H9 (cell line): Measurements from ENCODE around the gene PDCD6IP. TPM values are rescaled to one million over a fixed set of nuclear protein-coding genes. Genes with fewer than 3 reads are reported as not detected.

Experiments used
- DNase-seq: peaks from one replicate; pipeline ENCODE4 v3.0.0-alpha.2; 2017
- H2AFZ ChIP-seq: one replicate; pipeline ENCODE4 v1.6.1; 2013; ENCODE audit warnings: mild to moderate bottlenecking, low read length, control low read depth, moderate library complexity
- H2AK5ac ChIP-seq: 2 replicates; pipeline ENCODE4 v1.6.1; 2013; ENCODE audit warnings: low read length, control low read depth, mixed read lengths; ENCODE audit not compliant: insufficient read length
- H2BK120ac ChIP-seq: one replicate; pipeline ENCODE4 v1.6.1; 2013; ENCODE audit warnings: low read depth, mild to moderate bottlenecking, low read length, control low read depth, inconsistent platforms; ENCODE audit not compliant: poor library complexity, severe bottlenecking
- H2BK12ac ChIP-seq: 2 replicates; pipeline ENCODE4 v1.6.1; 2013; ENCODE audit warnings: low read length, control low read depth, mixed read lengths, low read depth; ENCODE audit not compliant: insufficient read length
- H2BK15ac ChIP-seq: 2 replicates; pipeline ENCODE4 v1.6.1; 2013; ENCODE audit warnings: low read depth, low read length, control low read depth
- H2BK20ac ChIP-seq: one replicate; pipeline ENCODE4 v1.6.1; 2013; ENCODE audit warnings: low read depth, mild to moderate bottlenecking, low read length, control low read depth, inconsistent platforms; ENCODE audit not compliant: poor library complexity, severe bottlenecking
- H2BK5ac ChIP-seq: 2 replicates; pipeline ENCODE4 v1.6.1; 2013; ENCODE audit warnings: low read length, control low read depth, mixed read lengths; ENCODE audit not compliant: insufficient read length
- H3K14ac ChIP-seq: 2 replicates; pipeline ENCODE4 v1.6.1; 2013; ENCODE audit warnings: low read length, control low read depth; ENCODE audit not compliant: insufficient read depth
- H3K18ac ChIP-seq: 2 replicates; pipeline ENCODE4 v1.6.1; 2013; ENCODE audit warnings: low read depth, mild to moderate bottlenecking, mixed read lengths, low read length, control low read depth; ENCODE audit not compliant: insufficient read length
- H3K23ac ChIP-seq: 2 replicates; pipeline ENCODE4 v1.6.1; 2013; ENCODE audit warnings: low read length, control low read depth, mixed read lengths, low read depth; ENCODE audit not compliant: insufficient read length
- H3K23me2 ChIP-seq: 2 replicates; pipeline ENCODE4 v1.6.1; 2013; ENCODE audit warnings: low read depth, mild to moderate bottlenecking, mixed read lengths, low read length, control low read depth; ENCODE audit not compliant: insufficient read length, poor library complexity, severe bottlenecking
- H3K27ac ChIP-seq: 2 replicates; pipeline ENCODE4 v1.5.1; 2013; ENCODE audit warnings: low read length, control low read depth, mixed read lengths, low read depth; ENCODE audit not compliant: insufficient read length
- H3K27me3 ChIP-seq: 2 replicates; pipeline ENCODE4 v1.6.1; 2013; ENCODE audit warnings: low read length, control low read depth, inconsistent platforms; ENCODE audit not compliant: insufficient read depth
- H3K4ac ChIP-seq: 2 replicates; pipeline ENCODE4 v1.6.1; 2013; ENCODE audit warnings: low read depth, mild to moderate bottlenecking, control low read depth, inconsistent platforms, low read length, moderate library complexity
- H3K4me1 ChIP-seq: 2 replicates; pipeline ENCODE4 v1.6.1; 2013; ENCODE audit warnings: low read length, control low read depth, inconsistent platforms; ENCODE audit not compliant: insufficient read depth
- H3K4me2 ChIP-seq: 2 replicates; pipeline ENCODE4 v1.6.1; 2013; ENCODE audit warnings: low read length, control low read depth, mixed read lengths; ENCODE audit not compliant: insufficient read length, insufficient read depth
- H3K56ac ChIP-seq: 2 replicates; pipeline ENCODE4 v1.6.1; 2013; ENCODE audit warnings: low read depth, mild to moderate bottlenecking, mixed read lengths, low read length, control low read depth; ENCODE audit not compliant: insufficient read length
- H3K79me1 ChIP-seq: 2 replicates; pipeline ENCODE4 v1.6.1; 2013; ENCODE audit warnings: low read depth, mild to moderate bottlenecking, moderate library complexity, low read length, control low read depth, inconsistent platforms; ENCODE audit not compliant: insufficient read depth, poor library complexity, severe bottlenecking
- H3K79me2 ChIP-seq: 2 replicates; pipeline ENCODE4 v1.6.1; 2013; ENCODE audit warnings: low read length, control low read depth, inconsistent platforms; ENCODE audit not compliant: insufficient read depth
- H3K9ac ChIP-seq: 2 replicates; pipeline ENCODE4 v1.6.1; 2013; ENCODE audit warnings: low read length, control low read depth, mixed read lengths; ENCODE audit not compliant: insufficient read length; ENCODE audit errors: extremely low read depth
- H3K9me3 ChIP-seq: one replicate; pipeline ENCODE4 v1.6.1; 2013; ENCODE audit warnings: low read depth, low read length, inconsistent platforms; ENCODE audit not compliant: control insufficient read depth
- H3T11ph ChIP-seq: one replicate; pipeline ENCODE4 v1.6.1; 2013; ENCODE audit warnings: mild to moderate bottlenecking, low read length, control low read depth, inconsistent platforms
- H4K20me1 ChIP-seq: one replicate; pipeline ENCODE4 v1.6.1; 2013; ENCODE audit not compliant: control insufficient read depth, insufficient read length, insufficient read depth
- H4K5ac ChIP-seq: 2 replicates; pipeline ENCODE4 v1.6.1; 2013; ENCODE audit warnings: low read depth, mild to moderate bottlenecking, mixed read lengths, low read length, control low read depth; ENCODE audit not compliant: insufficient read length
- H4K8ac ChIP-seq: replicated peaks from 2 replicates; pipeline ENCODE4 v1.6.1; 2013; ENCODE audit warnings: low read length, control low read depth, mixed read lengths, low read depth; ENCODE audit not compliant: insufficient read length
- H4K91ac ChIP-seq: 2 replicates; pipeline ENCODE4 v1.6.1; 2013; ENCODE audit warnings: low read depth, mild to moderate bottlenecking, moderate library complexity, mixed read lengths, low read length, control low read depth; ENCODE audit not compliant: insufficient read length
- H3K27ac Mint-ChIP-seq, 3 experiments: 2 replicates in 2 of 3; 3 replicates in 1 of 3; pipeline ENCODE4 v1.8.0; 2020 to 2021; ENCODE audit warnings: mixed read lengths in 3 of 3, mild to moderate bottlenecking in 1 of 3, moderate library complexity in 1 of 3
- H3K27me3 Mint-ChIP-seq: 2 replicates; pipeline ENCODE4 v1.8.0; 2021; ENCODE audit warnings: low read depth, mild to moderate bottlenecking, moderate library complexity, mixed read lengths
- H3K36me3 Mint-ChIP-seq, 3 experiments: 2 replicates in 2 of 3; 3 replicates in 1 of 3; pipeline ENCODE4 v1.8.0; 2020 to 2021; ENCODE audit warnings: low read depth in 3 of 3, mixed read lengths in 3 of 3; ENCODE audit not compliant: insufficient read depth in 1 of 3
- H3K4me1 Mint-ChIP-seq, 2 experiments: 2 replicates each; pipeline ENCODE4 v1.8.0; 2020; ENCODE audit warnings: mixed read lengths in 2 of 2
- H3K4me3 Mint-ChIP-seq, 2 experiments: 2 replicates in 1 of 2; 3 replicates in 1 of 2; pipeline ENCODE4 v1.8.0; 2020 to 2021; ENCODE audit warnings: mild to moderate bottlenecking in 2 of 2, mixed read lengths in 2 of 2, moderate library complexity in 1 of 2
- H3K9me3 Mint-ChIP-seq, 2 experiments: 2 replicates in 1 of 2; 3 replicates in 1 of 2; pipeline ENCODE4 v1.8.0; 2020; ENCODE audit warnings: mild to moderate bottlenecking in 2 of 2, mixed read lengths in 2 of 2, moderate library complexity in 1 of 2
- CTCF ChIP-seq: fragments of 200-600 bp; sonication (generic); conservative IDR thresholded peaks from 3 replicates; pipeline ENCODE4 v1.8.0; 2021; ENCODE audit warnings: antibody characterized with exemption, mild to moderate bottlenecking
- WGBS: extraction: QIAGEN DNeasy Blood & Tissue Kit; methylation state at CpG from one replicate; pipeline ENCODE4 v1.1.7; 2013; ENCODE audit warnings: missing lambda C conversion rate, low lambda C conversion rate, mixed read lengths; ENCODE audit not compliant: insufficient read length; ENCODE audit errors: extremely low coverage; 5-methylcytosine and 5-hydroxymethylcytosine counted together
- total RNA-seq: library from RNA; stranded (reverse); gene quantifications from 2 replicates; pipeline ENCODE4 v1.2.1, GENCODE V29; 2021

PDCD6IP gene
- total RNA-seq, 1 experiment from 2014 or later: 109 TPM

GRCh38 chr3:33773637-33774036 is 24.8 kb upstream of the PDCD6IP start:
- no peak overlapping the region for H2BK15ac ChIP-seq
- no peaks in the 10 kb centered on the region for H3K23me2 ChIP-seq
- no peak overlapping the region for H3K14ac ChIP-seq
- no peaks in the 10 kb centered on the region for H3K79me1 ChIP-seq
- no peak overlapping the region for H3K9ac ChIP-seq
- H4K91ac ChIP-seq: no peak overlapping the region
- no peak overlapping the region for H3K56ac ChIP-seq
- no peak overlapping the region for H4K8ac ChIP-seq
- H3K36me3 Mint-ChIP-seq: no peaks in the 10 kb centered on the region
- H4K20me1 ChIP-seq: no peaks in the 10 kb centered on the region
- H3K4me3 Mint-ChIP-seq: no peak overlapping the region
- H3K4me1 ChIP-seq: no peaks in the 10 kb centered on the region
- peaks cover 2 to 3% of the 10 kb centered on the region in 2 experiments; a peak in 1 of 4 replicates for H3K4me1 Mint-ChIP-seq
- no peak overlapping the region for H2BK12ac ChIP-seq
- H3K27ac Mint-ChIP-seq: no peak overlapping the region; a peak in 1 of 7 replicates
- no peak overlapping the region for H2BK5ac ChIP-seq
- no peak overlapping the region for H2AK5ac ChIP-seq
- H4K5ac ChIP-seq: no peak overlapping the region
- DNase-seq: no peak
- H3K9me3 ChIP-seq: no peaks in the 10 kb centered on the region
- H2BK120ac ChIP-seq: no peak overlapping the region
- H2BK20ac ChIP-seq: no peak overlapping the region
- no peak overlapping the region for H3K4ac ChIP-seq
- H3K79me2 ChIP-seq: no peaks in the 10 kb centered on the region
- H3K27me3 Mint-ChIP-seq: no peaks in the 10 kb centered on the region
- TF ChIP-seq CTCF: no peak
- no peaks in the 10 kb centered on the region for H3K27me3 ChIP-seq
- no peak overlapping the region for H3K23ac ChIP-seq
- WGBS: no CpG with 5 or more reads among the region's 2 CpGs
- H3T11ph ChIP-seq: no peak overlapping the region
- no peak overlapping the region for H3K4me2 ChIP-seq
- H3K27ac ChIP-seq: no peak overlapping the region
- no peak overlapping the region for H3K18ac ChIP-seq
- H2AFZ ChIP-seq: no peak overlapping the region
- H3K9me3 Mint-ChIP-seq: no peaks in the 10 kb centered on the region; a peak in 1 of 5 replicates
